GM10266 (cell line): Measurements from ENCODE around the gene ZG16.
"Not testable (repeated sequence)": the region's sequence is repeated elsewhere in the genome, so short reads cannot be mapped to it uniquely, and the experiment has no call there.

Source experiments
- DNase-seq: peaks from one replicate; pipeline ENCODE4 v3.0.0; 2012; ENCODE audit errors: extremely low spot score
- CTCF ChIP-seq: IDR thresholded peaks from 2 replicates; pipeline ENCODE4 v1.5.1; 2012; ENCODE audit warnings: mild to moderate bottlenecking, low read depth; ENCODE audit not compliant: control insufficient read depth, insufficient read depth; ENCODE audit errors: missing control alignments

The ZG16 gene

GRCh38 chr16:29745121-29745852, 32.8 kb upstream of the ZG16 start:
- TF ChIP-seq CTCF: no peak
- peak; percentile 77 for DNase-seq

- peak; percentile 77 for DNase-seq
- no peak for TF ChIP-seq CTCF
Observed at GRCh38 chr16:29745853-29746345, 32.2 kb upstream of the ZG16 start, which contains the start of gene C16orf54. TSS of gene C16orf54 (minus strand) at chr16:29745990. CDS start at chr16:29744951, 1,039 bp downstream.

- DNase-seq: not testable (repeated sequence)
Observed at GRCh38 chr16:29746518-29746917, 31.5 kb upstream of the ZG16 start.

- no peak for DNase-seq
- TF ChIP-seq CTCF: no peak
Observed at GRCh38 chr16:29747947-29748759, 29.9 kb upstream of the ZG16 start.

GRCh38 chr16:29748760-29749149, 29.3 kb upstream of the ZG16 start:
- not testable (repeated sequence) for DNase-seq

GRCh38 chr16:29753516-29753915, 24.5 kb upstream of the ZG16 start:
- DNase-seq: no peak
- TF ChIP-seq CTCF: no peak

- no peak for DNase-seq
- no peak for TF ChIP-seq CTCF
Observed at GRCh38 chr16:29756654-29757053, 21.4 kb upstream of the ZG16 start.

GRCh38 chr16:29757086-29757485, 21.0 kb upstream of the ZG16 start:
- not testable (repeated sequence) for DNase-seq
